Calu3 (cell line): Measurements from ENCODE around the gene TNIP2. TPM values are rescaled to one million over a fixed set of nuclear protein-coding genes. Genes with fewer than 3 reads are reported as not detected.
"Not testable (repeated sequence)": the region's sequence is repeated elsewhere in the genome, so short reads cannot be mapped to it uniquely, and the experiment has no call there.

Experiments
- BruUV-seq: library from RNA; stranded (reverse); fragments of 400-500 nt; replicated peaks from 2 replicates; lab custom pipeline; 2021; lab: Mats Ljungman, UMichigan
- CTCF ChIA-PET: fragments of 300-600 bp; sonication (Branson Sonifier 250); formaldehyde crosslinking; loops from one replicate; lab custom pipeline; 2022; ENCODE audit warnings: antibody characterized with exemption; lab: Charles Lee
- DNase-seq: peaks from one replicate; pipeline ENCODE4 v3.0.0; 2022
- H3K27ac Mint-ChIP-seq: one replicate; pipeline ENCODE4 v1.8.0; 2022; ENCODE audit warnings: mixed read lengths; ENCODE audit not compliant: unreplicated experiment
- H3K27me3 Mint-ChIP-seq: one replicate; pipeline ENCODE4 v1.8.0; 2022; ENCODE audit warnings: mixed read lengths; ENCODE audit not compliant: unreplicated experiment
- H3K36me3 Mint-ChIP-seq: one replicate; pipeline ENCODE4 v1.8.0; 2022; ENCODE audit warnings: mild to moderate bottlenecking, moderate library complexity, mixed read lengths; ENCODE audit not compliant: insufficient read depth, unreplicated experiment
- H3K4me1 Mint-ChIP-seq: one replicate; pipeline ENCODE4 v1.8.0; 2022; ENCODE audit warnings: mild to moderate bottlenecking, low read depth, mixed read lengths; ENCODE audit not compliant: unreplicated experiment
- H3K4me3 Mint-ChIP-seq: one replicate; pipeline ENCODE4 v1.8.0; 2022; ENCODE audit warnings: mild to moderate bottlenecking, low read depth, moderate library complexity, mixed read lengths; ENCODE audit not compliant: unreplicated experiment
- H3K9me3 Mint-ChIP-seq: one replicate; pipeline ENCODE4 v1.8.0; 2022; ENCODE audit warnings: low read depth, mixed read lengths; ENCODE audit not compliant: unreplicated experiment
- intact Hi-C: fragments of 100-400 bp; cut with micrococcal nuclease; formaldehyde crosslinking; loops from one replicate; pipeline ENCODE4 v1.10.0; 2022; ENCODE audit not compliant: unreplicated experiment
- total RNA-seq: library from RNA; stranded (reverse); gene quantifications from 2 replicates; pipeline ENCODE4 v1.2.3, GENCODE V29; 2022
- TF ChIP-seq, protein P1 (sequence below): fragments of 200-600 bp; IDR thresholded peaks from one replicate; pipeline ENCODE4 v1.8.0; 2022; ENCODE audit warnings: antibody characterized with exemption; ENCODE audit not compliant: unreplicated experiment

TNIP2 gene
- total RNA-seq, 1 experiment from 2014 or later: 18.7 TPM

DNA sequence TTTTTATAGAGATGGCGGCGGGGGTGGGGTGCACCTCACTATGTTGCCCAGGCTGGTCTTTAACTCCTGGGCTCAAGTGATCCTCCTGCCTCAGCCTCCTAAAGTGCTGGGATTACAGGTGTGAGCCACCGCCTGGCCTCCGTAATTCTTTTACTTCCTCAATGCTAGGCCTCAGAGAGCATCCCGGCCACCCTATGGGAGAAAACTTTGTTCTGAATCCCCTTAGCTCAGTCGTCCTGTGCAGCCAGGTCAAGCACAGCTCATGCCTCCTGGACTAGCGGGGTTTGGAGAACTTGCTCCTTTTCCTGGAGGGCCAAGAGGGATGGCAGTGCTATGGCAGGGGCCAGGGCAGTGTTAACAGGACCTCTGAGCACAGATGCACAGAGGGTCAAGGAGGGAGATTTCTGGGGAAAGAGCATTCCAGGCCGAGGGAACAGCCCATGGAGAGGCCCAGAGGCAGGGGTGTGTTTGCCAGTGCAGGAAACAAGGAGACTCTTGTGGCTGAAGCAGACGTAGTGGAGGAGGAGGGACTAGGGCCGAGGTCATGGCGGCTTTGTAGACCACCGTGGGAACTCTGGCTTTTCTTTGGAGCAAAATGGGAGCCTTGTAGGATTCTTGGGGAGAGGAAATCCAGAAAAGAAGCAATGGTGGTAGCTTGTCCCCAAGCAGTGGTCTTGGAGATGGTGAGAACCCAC is 9.8 kb upstream of the TNIP2 start:
- TF ChIP-seq, protein P1, sequence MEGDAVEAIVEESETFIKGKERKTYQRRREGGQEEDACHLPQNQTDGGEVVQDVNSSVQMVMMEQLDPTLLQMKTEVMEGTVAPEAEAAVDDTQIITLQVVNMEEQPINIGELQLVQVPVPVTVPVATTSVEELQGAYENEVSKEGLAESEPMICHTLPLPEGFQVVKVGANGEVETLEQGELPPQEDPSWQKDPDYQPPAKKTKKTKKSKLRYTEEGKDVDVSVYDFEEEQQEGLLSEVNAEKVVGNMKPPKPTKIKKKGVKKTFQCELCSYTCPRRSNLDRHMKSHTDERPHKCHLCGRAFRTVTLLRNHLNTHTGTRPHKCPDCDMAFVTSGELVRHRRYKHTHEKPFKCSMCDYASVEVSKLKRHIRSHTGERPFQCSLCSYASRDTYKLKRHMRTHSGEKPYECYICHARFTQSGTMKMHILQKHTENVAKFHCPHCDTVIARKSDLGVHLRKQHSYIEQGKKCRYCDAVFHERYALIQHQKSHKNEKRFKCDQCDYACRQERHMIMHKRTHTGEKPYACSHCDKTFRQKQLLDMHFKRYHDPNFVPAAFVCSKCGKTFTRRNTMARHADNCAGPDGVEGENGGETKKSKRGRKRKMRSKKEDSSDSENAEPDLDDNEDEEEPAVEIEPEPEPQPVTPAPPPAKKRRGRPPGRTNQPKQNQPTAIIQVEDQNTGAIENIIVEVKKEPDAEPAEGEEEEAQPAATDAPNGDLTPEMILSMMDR: no peak
- H3K27me3 Mint-ChIP-seq: peaks cover 11% of the 10 kb centered on the region
- no peaks in the 10 kb centered on the region for H3K9me3 Mint-ChIP-seq
- H3K4me1 Mint-ChIP-seq: peaks cover 3% of the 10 kb centered on the region
- no peak overlapping the region for H3K27ac Mint-ChIP-seq
- BruUV-seq: no TSS peak
- no peaks in the 10 kb centered on the region for H3K36me3 Mint-ChIP-seq
- intact Hi-C loops: no loop called here
- CTCF ChIA-PET: no interaction called here
- H3K4me3 Mint-ChIP-seq: no peak overlapping the region
- no peak for DNase-seq

DNA sequence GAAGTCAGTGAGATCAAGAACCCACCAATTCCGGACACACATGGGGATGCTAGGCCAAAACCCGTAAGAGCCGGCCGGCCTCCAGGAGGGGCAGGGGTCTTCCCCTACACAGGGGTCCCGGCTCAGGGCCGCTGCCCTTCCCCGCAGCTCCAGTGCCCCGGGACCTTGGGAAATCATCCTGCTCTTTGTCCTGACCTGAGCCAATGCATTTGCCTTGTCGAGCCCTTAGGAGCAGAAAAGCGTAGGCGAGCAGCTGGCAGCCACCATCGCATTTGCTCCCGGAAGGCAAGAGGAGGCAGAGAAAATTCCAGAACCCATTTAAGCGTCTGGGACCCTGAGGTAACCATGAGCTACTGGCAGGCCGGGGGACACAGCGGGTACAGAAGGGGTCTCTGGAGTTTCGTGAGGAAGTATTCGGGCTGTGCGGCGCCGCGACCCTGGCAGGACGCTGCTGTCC is 7.4 kb upstream of the TNIP2 start:
- peaks cover 11% of the 10 kb centered on the region for H3K27me3 Mint-ChIP-seq
- intact Hi-C loops: no loop called here
- no TSS peak for BruUV-seq
- H3K4me1 Mint-ChIP-seq: peaks cover 10% of the 10 kb centered on the region
- no peaks in the 10 kb centered on the region for H3K36me3 Mint-ChIP-seq
- no peak overlapping the region for H3K27ac Mint-ChIP-seq
- TF ChIP-seq, protein P1: no peak
- DNase-seq: no peak
- peak overlapping the region; percentile 40 for H3K4me3 Mint-ChIP-seq
- CTCF ChIA-PET: interaction anchor here (0.6 kb wide), 1 partner anchor 174 kb away, joined by 3 read pairs; no protein-coding TSS in a partner anchor
- no peaks in the 10 kb centered on the region for H3K9me3 Mint-ChIP-seq

DNA sequence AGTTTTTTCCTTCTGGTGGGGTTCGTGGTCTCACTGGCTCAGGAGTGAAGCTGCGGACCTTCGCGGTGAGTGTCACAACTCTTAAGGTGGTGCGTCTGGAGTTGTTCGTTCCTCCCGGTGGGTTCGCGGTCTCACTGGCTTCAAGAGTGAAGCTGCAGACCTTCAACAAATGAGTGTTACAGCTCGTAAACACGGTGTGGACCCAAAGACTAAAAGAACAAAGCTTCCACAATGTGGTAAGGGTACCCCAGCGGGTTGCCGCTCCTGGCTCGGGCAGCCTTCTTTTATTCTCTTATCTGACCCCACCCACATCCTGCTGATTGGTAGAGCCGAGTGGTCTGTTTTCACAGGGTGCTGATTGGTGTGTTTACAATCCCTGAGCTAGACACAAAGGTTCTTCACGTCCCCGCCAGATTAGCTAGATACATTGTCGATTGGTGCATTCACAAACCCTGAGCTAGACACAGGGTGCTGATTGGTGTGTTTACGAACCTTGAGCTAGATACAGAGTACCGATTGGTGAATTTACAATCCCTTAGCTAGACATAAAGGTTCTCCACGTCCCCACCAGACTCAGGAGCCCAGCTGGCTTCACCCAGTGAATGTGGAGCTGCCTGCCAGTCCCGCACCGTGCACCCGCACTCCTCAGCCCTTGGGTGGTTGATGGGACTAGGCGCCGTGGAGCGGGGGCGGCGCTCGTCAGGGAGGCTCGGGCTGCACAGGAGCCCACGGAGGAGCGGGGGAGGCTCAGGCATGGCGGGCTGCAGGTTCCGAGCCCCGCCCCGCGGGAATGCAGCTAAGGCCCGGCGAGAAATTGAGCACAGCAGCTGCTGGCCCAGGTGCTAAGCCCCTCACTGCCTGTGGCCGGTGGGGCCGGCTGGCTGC is 6.6 kb upstream of the TNIP2 start:
- H3K4me1 Mint-ChIP-seq, H3K36me3 Mint-ChIP-seq, BruUV-seq, DNase-seq, intact Hi-C loops, CTCF ChIA-PET, H3K9me3 Mint-ChIP-seq, H3K27ac Mint-ChIP-seq, H3K4me3 Mint-ChIP-seq: not testable (repeated sequence)
- H3K27me3 Mint-ChIP-seq: peaks cover 11% of the 10 kb centered on the region

DNA sequence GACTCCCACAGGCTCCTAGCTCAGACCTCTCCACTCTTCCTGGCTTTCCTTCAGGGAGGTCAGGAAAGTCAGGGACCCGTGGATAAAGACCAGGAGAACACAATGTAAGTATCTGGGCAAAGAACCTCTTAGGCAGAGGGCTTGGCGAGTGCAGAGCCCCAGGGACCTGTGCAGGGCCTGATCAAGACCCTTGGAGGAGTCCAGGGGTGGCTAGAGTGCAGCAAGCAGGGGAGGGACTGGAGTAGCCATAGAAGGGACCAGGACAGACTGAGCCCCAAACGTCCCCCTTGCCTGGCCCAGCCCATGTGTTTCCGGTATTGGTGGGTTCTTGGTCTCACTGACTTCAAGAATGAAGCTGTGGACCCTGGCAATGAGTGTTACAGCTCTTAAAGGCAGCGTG is 5.9 kb upstream of the TNIP2 start:
- Mint-ChIP-seq H3K27ac (no peak overlapping the region), H3K4me3 (no peak overlapping the region), H3K4me1 (peaks cover 10% of the 10 kb centered on the region), H3K27me3 (peaks cover 11% of the 10 kb centered on the region), H3K36me3 (no peaks in the 10 kb centered on the region), H3K9me3 (no peaks in the 10 kb centered on the region)
- DNase-seq: no peak
- intact Hi-C loops: no loop called here
- TF ChIP-seq, protein P1: no peak
- CTCF ChIA-PET: no interaction called here
- no TSS peak for BruUV-seq
